ENCODE results near the gene RAD51B. TPM values are rescaled to one million over a fixed set of nuclear protein-coding genes. Genes with fewer than 3 reads are reported as not detected.

The RAD51B gene
- polyA plus RNA-seq, 3 donors = 3.6 to 11.6 (median 9.4) TPM

DNA sequence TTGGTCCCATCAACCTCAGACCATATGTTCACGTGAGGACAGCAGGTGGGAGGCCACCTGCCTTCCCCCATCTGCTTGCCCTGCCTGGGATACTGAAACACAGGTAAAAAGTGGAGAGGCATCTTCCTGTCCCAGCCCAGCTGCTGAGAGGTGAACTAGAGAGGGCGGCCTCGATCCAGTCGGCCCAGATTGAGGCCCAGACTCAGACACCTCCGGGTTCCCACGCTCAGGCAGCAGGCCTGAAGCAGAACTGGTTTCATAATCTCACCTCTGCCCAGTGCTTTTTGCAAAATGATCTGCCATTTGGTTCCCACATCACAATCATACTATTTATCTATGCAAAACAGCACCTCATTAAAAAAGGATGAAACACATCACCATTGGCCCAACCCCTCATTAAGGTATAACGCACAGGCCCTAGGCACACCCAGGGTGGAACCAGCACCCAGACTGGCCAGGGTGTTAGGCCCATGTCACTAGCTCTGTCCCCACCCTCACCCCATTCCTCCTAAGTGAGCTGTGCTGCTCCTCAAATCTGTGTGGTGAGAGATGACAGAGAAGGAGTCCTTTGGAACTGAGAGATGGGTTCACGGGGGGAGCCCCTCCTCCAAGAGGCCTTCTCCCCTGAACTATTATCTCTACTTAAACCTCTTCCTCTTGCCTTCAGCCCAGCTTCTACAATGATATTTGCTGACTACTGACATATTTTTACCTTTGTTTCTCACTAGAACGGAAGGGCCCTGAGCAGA, 892.2 kb downstream of the RAD51B start:
- H3K27ac Mint-ChIP-seq = peak overlapping the region in 2 of 7 donors; percentile 26 to 37
- no peak for DNase-seq
- H3K4me1 Mint-ChIP-seq = peaks cover 25% of the 10 kb centered on the region
- Histone ChIP-seq H3K9me3 (replicated peaks in 1 of 2; ENCODE audit: control insufficient read depth in 1 of 2, insufficient read depth in 1 of 2, low read length in 2 of 2) (no peaks in the 10 kb centered on the region), H3K4me3 (replicated peaks in 1 of 3; ENCODE audit: low read depth in 2 of 3, low read length in 3 of 3) (no peak overlapping the region), H4K20me1 (ENCODE audit: insufficient read depth, low read length) (no peaks in the 10 kb centered on the region), H3K79me2 (ENCODE audit: insufficient read depth, low read length) (no peaks in the 10 kb centered on the region), H3K4me2 (replicated peaks; ENCODE audit: extremely low read depth, low read length, poor library complexity, severe bottlenecking) (no peak overlapping the region), H2AFZ (ENCODE audit: insufficient read depth, low read depth, low read length, poor library complexity, severe bottlenecking) (no peak overlapping the region), H3K36me3 (replicated peaks in 1 of 2; ENCODE audit: control insufficient read depth in 1 of 2, insufficient read depth in 2 of 2, low read length in 2 of 2) (no peaks in the 10 kb centered on the region), H3K4me1 (ENCODE audit: control insufficient read depth in 1 of 2, insufficient read depth in 2 of 2, low read length in 2 of 2) (peaks cover 11 to 17% of the 10 kb centered on the region in 2 donors), H3K27ac (ENCODE audit: low read depth in 1 of 2, low read length in 2 of 2) (no peak overlapping the region), H3K27me3 (ENCODE audit: control insufficient read depth in 2 of 2, insufficient read depth in 2 of 2, low read length in 2 of 2) (no peaks in the 10 kb centered on the region), H3K9ac (ENCODE audit: insufficient read depth, low read length, poor library complexity, severe bottlenecking) (no peak overlapping the region)
- H3K27me3 Mint-ChIP-seq (ENCODE audit: low read depth in 3 of 3) = peaks cover 8 to 13% (median 10%) of the 10 kb centered on the region in 3 donors
- H3K36me3 Mint-ChIP-seq = peaks cover 5 to 18% of the 10 kb centered on the region in 2 donors
- TF ChIP-seq, protein P1, sequence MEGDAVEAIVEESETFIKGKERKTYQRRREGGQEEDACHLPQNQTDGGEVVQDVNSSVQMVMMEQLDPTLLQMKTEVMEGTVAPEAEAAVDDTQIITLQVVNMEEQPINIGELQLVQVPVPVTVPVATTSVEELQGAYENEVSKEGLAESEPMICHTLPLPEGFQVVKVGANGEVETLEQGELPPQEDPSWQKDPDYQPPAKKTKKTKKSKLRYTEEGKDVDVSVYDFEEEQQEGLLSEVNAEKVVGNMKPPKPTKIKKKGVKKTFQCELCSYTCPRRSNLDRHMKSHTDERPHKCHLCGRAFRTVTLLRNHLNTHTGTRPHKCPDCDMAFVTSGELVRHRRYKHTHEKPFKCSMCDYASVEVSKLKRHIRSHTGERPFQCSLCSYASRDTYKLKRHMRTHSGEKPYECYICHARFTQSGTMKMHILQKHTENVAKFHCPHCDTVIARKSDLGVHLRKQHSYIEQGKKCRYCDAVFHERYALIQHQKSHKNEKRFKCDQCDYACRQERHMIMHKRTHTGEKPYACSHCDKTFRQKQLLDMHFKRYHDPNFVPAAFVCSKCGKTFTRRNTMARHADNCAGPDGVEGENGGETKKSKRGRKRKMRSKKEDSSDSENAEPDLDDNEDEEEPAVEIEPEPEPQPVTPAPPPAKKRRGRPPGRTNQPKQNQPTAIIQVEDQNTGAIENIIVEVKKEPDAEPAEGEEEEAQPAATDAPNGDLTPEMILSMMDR (IDR thresholded peaks at IDR 0.05) = no peak
- intact Hi-C loops (cut with micrococcal nuclease) = no loop called here
- H3K9me3 Mint-ChIP-seq = peaks cover 0 to 3% (median 0%) of the 10 kb centered on the region in 7 donors
- no peak overlapping the region for H3K4me3 Mint-ChIP-seq
- WGBS (ENCODE audit: insufficient coverage) = 66% methylated on average over 4 of the region's 9 CpGs

DNA sequence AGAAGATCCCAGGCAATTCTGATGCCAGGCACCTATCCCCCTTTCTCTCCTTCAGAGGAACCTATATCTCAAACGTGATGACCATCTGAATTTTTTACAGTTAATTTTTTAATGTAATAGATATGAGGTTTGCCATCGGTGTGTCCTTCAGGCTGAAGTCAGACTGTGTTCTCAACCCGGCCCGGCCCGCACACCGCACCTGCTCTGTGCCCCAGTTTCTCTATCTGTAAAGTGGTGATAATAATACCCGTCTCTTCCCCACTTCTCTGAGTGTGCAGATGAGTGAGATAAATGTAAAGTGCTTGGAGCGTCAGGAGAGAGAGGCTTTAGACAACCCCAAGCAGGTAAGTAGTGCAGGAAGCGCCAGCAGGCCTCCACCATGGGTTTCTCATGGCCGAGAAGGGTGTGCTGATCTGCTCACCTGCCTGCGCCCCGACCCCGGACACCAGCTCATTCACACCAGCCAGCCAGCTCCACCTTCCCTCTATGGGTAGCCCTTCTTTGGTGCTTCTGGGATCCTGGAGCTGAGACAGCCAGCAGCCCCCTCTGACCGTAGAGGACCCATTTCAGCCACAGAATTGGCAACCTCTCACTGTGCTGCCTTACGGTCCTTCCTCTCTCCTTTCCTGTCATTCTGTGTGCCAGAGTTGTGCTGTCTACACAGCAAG, 893.3 kb downstream of the RAD51B start:
- Histone ChIP-seq H4K20me1 (ENCODE audit: insufficient read depth, low read length) (no peaks in the 10 kb centered on the region), H2AFZ (ENCODE audit: insufficient read depth, low read depth, low read length, poor library complexity, severe bottlenecking) (no peak overlapping the region), H3K4me1 (ENCODE audit: control insufficient read depth in 1 of 2, insufficient read depth in 2 of 2, low read length in 2 of 2) (peaks cover 11 to 17% of the 10 kb centered on the region in 2 donors), H3K9ac (ENCODE audit: insufficient read depth, low read length, poor library complexity, severe bottlenecking) (no peak overlapping the region), H3K4me2 (replicated peaks; ENCODE audit: extremely low read depth, low read length, poor library complexity, severe bottlenecking) (no peak overlapping the region), H3K27ac (ENCODE audit: low read depth in 1 of 2, low read length in 2 of 2) (no peak overlapping the region), H3K4me3 (replicated peaks in 1 of 3; ENCODE audit: low read depth in 2 of 3, low read length in 3 of 3) (no peak overlapping the region), H3K36me3 (replicated peaks in 1 of 2; ENCODE audit: control insufficient read depth in 1 of 2, insufficient read depth in 2 of 2, low read length in 2 of 2) (no peaks in the 10 kb centered on the region), H3K27me3 (ENCODE audit: control insufficient read depth in 2 of 2, insufficient read depth in 2 of 2, low read length in 2 of 2) (no peaks in the 10 kb centered on the region), H3K9me3 (replicated peaks in 1 of 2; ENCODE audit: control insufficient read depth in 1 of 2, insufficient read depth in 1 of 2, low read length in 2 of 2) (no peaks in the 10 kb centered on the region), H3K79me2 (ENCODE audit: insufficient read depth, low read length) (no peaks in the 10 kb centered on the region)
- Mint-ChIP-seq H3K27me3 (ENCODE audit: low read depth in 3 of 3) (peaks cover 7 to 10% (median 8%) of the 10 kb centered on the region in 3 donors), H3K36me3 (peaks cover 5 to 18% of the 10 kb centered on the region in 2 donors), H3K4me3 (no peak overlapping the region), H3K9me3 (peaks cover 0 to 3% (median 0%) of the 10 kb centered on the region in 7 donors), H3K4me1 (peaks cover 28% of the 10 kb centered on the region), H3K27ac (no peak overlapping the region)
- intact Hi-C loops (cut with micrococcal nuclease) = no loop called here
- TF ChIP-seq, protein P1 (IDR thresholded peaks at IDR 0.05) = no peak
- 94% methylated on average over 8 of the region's 15 CpGs for WGBS (ENCODE audit: insufficient coverage)
- DNase-seq = no peak
